Stimulated activated CD8-positive, alpha-beta memory T cell treated with anti-CD3 and anti-CD28 coated beads, Interleukin-7, amount 100 ng/mL, for 24 hours (primary cell): ENCODE measurements around the gene MRPL46.
"Not testable (repeated sequence)": the region's sequence is repeated elsewhere in the genome, so short reads cannot be mapped to it uniquely, and the experiment has no call there.

ENCODE experiments used
- DNase-seq: peaks from one replicate; pipeline ENCODE4 v3.0.0-alpha.2; 2020; ENCODE audit warnings: low read depth

The MRPL46 gene

DNA sequence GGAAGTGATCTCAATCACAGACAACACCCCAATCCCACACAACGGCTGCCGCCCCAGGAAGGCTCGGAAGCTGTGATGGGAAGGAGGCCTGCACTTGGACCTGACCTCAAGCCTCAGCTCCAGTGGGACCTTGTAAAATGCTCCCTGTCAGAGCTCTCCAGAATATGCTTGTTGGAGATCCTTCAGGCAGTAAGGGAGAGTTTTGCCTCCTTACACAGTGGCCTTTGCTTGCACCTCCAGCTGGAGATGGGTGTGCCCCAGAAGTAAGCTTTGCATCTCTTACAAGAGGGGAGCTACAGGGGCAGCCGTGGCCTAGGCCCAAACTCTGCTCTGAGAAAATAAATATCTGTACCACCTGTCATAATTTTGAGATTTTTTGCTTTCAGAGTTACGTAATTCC, 10.7 kb upstream of the MRPL46 start:
- no peak for DNase-seq

DNA sequence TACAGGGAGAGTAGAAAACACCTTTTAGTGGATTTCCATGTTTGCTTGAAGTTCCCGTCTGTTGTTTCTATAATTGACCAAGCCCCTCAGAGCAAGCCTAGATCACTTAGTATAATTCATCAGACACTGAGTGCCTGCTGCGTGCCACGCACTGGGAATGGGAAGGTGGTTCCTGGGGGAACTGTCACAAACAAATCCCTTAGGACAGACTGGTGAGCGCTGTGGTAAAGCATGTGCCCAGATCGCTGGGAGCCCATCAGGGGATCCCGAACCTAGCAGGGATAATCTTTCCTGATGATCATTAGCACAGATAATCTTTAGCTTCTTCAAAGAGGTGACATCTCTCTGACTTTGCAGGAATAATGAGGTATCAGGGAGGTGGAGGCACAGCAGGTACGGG, 9.9 kb upstream of the MRPL46 start:
- DNase-seq = no peak

DNA sequence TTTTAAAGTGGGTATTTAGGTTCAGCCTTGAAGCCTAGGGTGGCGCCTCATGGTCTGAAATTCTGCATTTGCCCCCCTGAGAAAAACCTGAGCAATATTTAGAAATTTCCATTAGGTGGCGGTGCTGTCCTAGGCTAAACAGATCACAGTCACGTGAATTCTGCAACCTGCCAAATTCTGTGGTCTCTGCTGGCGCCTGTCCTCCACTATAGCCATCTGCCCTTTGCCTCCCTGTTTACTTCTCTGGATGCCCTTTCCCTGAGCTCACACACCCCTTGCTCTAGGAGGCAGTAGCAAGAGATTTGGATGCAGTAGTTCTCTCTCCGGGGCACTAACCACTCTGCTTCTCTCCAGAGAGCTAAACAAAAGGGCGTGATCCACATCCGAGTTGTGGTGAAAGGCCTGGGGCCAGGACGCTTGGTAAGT, 9.5 kb upstream of the MRPL46 start:
- DNase-seq = no peak

DNA sequence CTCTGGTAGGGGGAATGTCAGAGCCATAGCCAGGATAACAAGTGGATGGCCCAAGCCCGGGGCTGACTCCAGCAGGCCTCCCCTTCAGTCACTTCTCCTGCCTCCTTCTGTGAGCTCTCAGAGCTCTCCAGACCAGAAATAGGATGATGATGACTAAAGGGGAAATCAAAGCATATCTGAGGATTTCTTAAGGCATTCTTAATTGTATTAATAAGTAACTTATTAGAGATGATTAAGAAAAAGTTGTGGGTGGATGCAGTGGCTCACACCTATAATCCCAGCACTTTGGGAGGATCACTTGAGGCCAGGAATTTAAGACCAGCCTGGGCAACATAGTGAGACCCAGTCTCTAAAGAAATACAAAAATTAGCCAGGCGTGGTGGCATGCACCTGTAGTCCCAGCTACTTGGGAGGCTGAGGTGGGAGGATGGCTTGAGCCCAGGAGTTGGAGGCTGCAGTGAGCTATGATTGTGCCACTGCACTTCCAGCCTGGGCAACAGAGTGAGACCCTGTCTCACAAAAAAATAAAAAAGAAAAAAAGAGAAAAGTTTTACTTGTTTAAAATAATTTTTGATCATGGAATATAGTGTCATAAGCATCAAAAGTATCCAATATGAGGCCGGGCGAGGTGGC, 6.6 kb upstream of the MRPL46 start:
- DNase-seq = not testable (repeated sequence)

DNA sequence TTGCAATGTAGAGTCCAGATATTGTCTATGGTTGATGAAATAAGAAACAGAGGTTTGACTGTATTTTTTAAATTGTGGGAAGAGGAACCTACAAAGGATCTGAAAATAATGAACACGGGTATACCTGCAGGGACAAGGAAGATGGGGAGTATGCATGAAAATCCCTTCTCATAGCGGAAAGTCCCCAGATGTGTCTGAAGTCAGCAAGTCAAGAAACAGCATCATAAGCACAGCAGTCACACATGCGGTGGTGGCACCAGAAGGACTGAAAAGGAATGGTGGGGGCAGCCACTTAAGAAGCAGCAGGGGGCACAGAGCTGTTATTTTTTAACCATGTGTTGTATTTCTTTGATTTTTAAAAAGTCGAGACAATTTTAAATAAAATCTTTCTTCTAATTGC, 5.0 kb upstream of the MRPL46 start:
- no peak for DNase-seq

DNA sequence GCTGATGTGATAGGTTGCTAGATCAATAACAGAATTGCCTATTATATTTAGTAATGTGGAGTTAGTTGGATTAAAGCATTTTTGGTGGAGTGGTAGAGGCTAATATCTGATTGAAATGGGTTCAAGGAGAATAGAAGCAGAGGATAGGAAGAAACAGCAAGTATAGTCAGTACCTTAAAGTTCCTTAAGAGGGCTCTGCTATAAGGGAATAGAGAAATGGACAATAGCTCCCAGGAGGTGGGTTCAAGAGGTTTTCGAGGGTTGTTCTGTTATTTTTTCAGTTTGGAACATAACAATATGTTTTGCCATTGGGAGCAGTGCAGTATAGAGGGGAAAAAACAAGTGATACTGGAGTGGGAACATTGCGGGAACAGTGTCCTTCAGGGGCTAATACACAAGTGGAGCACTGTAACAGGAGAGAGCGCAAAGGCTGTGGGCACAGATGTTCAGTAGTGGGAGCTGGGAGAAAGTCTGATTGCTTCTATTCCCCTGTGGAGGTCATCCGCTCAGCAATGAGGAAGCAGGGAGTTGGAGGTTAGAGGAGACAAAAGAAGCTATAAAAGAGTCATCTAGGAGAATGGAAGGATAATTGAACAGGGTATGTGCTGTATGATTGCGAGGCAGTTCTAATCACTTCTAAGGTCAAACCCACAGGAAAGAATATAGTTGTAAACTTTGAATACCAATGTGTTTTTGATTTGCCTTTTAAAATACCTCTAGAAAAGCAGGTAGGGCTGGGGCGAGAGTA, 3.6 kb upstream of the MRPL46 start:
- no peak for DNase-seq

DNA sequence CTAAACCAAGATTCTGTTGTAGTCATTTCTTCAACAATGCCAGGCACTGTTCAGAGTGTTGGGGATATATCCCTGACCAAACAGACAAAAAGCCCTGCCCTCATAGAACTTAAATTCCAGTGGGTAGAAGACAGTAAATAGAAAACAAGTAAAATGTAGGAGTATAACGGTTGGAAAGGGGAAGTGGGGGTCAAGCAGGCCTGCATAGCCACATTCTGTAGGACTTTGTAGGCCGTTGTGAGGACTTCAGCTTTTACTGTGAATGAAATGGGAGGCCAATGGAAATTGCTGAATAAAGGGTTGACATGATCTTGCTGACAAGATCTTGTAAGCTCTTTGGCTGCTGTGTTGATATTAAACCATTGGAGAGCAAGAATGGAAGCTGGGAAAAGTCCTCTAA, 2.1 kb upstream of the MRPL46 start:
- DNase-seq = no peak

DNA sequence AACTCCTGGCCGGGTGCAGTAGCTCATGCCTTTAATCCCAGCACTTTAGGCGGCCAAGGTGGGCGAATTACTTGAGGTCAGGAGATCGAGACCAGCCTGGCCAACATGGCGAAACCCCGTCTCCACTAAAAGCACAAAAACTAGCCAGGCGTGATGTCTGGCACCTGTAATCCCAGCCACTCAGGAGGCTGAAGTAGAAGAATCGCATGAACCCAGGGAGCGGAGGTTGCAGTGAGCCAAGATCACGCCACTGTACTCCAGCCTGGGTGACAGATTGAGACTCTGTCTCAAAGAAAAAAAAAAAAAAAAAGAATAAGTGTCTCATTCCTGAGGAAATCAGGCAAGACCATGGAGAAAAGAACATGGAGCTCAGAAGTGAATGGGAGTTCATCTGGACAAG, 1.5 kb upstream of the MRPL46 start:
- DNase-seq = not testable (repeated sequence)

DNA sequence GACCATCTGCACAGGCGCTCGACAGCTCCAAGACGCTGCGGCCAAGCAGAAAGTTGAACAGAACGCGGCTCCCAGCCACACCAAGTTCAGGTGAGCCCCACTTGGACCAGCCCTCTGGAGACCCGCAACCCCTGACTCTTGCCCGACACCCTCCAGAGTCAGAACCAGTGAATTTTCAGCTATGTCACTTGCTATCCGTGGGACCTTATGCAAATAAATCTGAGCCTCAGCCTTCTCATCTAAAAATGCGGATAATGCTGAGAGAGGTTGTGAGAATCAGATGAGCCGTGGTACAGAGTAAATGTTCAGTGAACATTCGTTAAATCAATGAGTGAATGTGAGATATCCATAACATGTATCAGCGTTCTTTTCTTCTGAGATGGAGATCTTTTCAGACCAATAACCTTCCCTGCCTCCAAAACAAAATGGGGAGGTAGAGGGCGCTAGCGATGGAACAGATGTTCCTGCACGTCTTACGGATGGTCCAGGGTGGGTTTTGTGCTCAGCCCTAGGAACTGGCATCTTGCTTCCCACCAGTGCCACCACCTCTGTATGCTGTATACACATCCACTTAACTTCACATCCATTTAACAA, 844 bp upstream of the MRPL46 start:
- DNase-seq = no peak

DNA sequence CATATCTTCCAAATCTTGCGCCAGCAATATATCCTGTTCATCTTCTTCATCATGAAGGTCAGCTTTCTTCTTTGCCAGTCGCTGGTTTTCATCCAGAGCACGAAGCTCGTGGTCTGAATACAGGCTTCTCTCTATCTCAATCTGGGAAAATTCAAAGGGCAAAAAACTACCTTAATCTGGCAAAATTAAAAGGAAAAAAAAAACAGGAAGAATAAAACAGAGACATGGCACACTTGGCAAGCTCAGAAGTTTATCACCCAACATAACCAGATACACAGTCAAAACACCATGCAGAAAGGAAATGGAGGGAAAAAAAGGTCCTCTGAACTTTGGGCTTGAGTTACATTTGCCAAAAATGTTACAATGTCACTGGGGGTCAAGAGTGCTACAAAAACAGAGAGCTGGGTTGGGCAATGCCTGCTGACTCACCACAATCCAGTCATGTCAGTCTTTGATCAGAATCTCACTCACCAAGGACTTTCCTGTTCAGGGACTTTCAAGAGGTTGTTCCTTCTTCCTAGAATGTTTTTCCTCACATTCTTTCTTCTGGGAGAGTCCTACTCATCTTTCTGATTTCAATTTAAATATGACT, 1.5 kb downstream of the MRPL46 start:
- no peak for DNase-seq

DNA sequence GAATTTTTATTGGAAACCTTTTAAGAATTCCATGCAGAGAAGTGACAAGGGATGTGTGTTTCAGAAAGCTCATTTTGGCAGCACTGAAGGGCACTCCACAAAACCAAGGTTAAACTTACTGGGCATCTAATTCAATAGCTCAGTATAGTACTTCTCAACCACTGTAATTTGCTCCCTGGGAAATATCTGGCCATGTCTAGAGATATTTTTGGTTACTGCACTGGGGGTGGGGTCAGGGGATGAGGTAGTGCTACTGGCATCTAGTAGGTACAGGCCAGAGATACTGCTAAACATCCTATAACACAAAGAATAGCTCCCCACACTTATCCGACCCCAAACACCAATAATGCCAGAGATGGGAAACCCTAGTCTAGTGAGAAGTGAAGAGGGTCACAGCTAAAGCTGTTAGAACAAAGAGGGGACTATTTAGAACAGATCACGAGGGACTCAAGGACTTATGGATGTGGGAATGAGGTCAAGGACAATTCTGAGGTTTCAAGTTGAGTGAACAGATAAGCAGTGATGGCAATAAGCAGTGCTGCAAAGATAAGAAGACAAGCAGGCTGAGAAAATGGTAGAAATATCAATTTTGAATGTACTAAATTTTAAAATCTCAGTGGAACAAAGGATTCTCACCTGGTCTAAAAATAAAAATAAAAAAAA, 3.2 kb downstream of the MRPL46 start:
- DNase-seq = no peak

DNA sequence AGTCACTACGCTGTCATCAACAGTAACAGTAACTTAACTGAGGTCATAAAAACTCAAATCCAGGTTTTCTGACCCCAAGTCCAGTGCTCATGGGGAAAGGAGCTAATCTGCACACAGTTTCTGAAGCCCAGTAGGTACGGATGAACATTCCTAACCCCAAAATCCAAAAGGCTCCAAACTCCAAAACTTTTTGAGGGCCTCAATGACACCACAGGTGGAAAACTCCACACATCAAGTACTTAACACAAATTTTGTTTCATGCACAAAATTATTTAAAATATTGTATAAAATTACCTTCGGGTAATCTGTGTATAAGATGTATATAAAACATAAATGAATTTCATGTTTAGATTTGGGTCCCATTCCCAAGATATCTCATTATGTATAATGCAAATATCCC, 10.5 kb downstream of the MRPL46 start:
- DNase-seq = no peak

DNA sequence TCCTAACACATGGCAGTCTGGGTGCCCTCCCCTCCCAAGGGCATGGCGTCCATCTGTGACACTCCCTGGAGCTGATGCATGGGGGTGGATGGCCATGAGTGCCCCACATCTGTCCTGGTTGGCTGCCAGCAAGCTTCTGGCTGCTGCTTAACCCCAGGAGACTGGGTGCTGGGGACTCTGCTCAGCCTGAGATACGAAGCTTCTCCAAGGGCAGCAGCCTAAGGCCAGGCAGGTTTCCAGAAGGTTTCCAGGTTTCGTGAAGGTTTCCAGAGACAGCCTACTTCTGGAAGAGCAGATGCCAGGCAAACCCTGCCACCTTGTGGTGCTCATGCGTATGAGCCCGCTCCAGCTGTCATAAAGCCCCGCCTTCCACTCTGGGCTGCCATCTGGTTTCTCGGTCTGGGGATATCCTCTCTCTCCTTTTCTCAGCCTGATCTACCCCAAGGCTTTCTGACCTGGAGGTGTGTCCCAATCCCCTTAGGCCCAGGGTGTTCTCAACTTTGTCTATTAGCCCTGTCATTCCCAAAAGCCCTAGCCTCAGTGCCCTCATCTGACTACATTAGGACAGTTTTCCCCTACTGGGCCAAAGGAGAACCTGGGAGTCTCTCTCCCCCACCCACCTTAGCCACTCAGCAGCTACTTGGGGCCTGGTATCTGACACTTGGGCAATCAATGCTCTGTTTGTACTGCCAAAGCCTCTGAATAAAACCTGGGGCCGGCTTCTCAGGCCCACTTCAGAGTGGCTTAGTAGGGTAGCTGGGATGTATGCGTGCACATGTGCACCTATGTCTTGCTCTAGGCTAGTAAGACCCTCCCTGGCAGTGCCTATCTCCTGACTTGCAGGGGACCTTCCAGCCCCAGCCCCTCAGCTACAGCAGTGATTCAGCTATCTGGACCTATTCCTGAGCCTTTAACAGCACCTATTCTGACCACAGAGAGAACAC, 12.0 kb downstream of the MRPL46 start:
- no peak for DNase-seq

DNA sequence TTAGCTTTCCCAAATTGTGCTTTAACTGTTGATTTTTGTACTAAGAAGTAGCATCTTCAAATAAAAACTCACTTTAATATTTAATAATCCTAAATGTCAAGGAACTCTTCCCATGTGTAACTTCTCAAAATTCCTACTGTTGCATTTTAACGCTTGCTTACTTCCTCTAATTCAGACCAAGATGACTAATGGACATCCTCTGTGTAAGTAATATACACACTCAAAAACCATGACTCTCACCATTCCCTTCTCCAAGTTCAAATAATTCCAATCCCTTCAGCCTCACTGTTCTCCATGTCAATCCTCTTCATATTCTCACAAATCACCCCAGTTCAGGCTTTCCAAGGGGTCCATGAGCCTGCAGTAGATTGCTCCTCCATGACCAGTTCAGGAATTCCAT, 13.0 kb downstream of the MRPL46 start:
- DNase-seq = no peak

DNA sequence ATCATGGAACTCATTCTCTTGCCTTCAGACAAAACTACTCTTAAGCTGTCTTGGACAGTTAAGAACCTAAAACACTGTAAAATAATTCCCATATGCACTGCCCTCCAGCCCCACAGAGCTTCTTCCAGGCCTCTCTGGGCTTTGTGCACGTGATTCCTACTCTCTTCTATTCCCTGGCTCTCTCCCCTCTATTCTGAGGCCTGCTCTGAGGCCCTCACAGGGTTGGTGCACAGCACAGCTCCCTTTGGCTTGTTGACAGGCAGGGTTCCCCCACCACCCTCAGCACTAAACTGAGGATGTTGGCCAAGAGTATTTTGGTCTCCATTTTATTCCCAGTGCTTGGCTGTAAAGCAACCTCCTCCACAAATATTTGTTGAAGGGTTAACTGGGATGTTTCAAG, 13.5 kb downstream of the MRPL46 start:
- DNase-seq = no peak

DNA sequence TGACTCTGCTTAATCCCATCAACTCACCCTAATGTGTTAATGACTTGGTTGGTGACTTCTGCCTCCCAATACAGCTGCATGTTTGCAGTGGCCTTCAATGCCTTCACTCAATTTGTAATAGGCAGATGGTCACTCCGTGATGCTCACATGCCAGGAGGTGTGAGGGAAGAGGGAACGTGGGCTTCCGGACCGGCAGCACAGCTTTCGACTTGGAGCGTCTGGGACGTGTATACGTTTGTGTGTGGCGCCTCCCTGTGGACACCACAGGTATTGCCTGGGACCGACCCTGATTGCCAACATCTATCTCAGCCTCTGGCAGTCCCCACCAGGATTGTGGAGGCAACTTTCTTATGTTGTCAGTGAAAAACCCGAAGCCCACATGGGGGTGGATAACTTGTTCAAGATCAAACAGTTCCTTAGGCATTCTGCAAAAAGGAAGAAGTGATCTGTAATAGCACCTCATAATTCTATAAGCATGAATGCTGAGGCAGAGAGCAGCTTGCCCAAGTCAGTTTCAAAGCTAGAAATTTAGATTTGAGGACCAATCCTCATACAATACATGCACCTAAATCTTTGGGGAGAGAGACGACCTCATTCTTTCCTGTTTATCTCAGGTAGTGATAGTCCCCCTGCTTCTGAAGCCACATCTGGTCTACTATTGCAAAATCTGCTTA, 16.9 kb downstream of the MRPL46 start:
- peak; percentile 52 for DNase-seq

DNA sequence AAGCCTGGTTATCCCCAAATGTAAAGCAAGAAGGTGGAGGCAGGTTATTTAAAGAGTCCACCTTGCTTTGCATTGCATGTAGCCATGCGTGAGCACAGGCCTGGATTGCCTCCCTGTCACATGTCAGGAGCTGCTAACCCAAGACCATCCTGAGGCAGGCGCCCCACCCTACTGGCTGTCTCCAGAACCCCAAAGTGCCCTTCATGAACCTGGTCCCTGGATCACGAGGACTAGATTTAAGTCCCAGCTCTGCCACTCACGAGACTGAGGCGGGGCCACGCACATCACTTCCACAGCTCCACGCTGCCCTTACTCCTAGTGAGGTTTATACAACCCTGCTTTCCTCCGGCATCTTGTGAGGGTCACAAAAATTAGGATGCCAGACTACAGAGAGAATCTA, 17.6 kb downstream of the MRPL46 start:
- no peak for DNase-seq

DNA sequence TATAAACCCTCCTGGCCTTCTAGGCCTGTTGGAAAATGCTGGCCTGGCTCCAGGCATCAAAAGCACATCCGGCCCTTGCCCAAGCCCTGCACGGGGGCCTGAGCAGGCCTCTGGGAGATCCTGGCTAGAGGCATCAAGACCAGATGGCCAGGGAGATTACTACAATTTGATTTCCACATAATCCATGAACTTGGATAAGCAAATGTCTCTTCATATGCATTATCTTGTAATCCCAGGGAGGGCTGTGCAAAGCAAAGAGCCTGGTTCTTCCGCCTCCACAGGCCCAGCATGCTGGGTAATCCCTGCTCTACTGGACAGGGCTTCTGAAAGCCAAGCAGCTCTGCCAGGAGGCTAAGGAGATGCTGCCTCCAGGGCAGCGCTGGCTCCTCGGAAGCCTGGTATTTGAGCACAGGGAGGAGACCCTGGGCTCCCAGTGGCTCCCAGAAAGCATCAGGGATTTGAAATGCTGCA, 18.2 kb downstream of the MRPL46 start:
- no peak for DNase-seq

DNA sequence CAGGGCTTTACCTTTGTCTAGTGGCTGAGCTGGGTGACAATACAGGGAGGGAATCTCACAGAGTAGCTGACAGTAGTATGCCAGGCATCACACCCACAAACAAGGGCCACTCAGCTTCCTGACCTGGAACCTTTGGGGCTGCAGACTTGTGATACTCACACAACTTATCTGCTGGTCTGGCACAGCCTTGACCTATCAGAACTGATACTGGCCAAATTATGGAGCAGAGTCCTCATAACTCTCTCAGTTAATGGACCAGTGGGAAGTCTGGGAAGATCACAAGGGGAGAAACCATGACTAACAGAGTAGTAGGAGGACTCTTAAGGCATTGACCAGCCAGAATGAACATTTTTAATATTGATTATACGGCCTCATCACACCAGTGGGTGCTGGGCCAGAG, 19.4 kb downstream of the MRPL46 start:
- no peak for DNase-seq

DNA sequence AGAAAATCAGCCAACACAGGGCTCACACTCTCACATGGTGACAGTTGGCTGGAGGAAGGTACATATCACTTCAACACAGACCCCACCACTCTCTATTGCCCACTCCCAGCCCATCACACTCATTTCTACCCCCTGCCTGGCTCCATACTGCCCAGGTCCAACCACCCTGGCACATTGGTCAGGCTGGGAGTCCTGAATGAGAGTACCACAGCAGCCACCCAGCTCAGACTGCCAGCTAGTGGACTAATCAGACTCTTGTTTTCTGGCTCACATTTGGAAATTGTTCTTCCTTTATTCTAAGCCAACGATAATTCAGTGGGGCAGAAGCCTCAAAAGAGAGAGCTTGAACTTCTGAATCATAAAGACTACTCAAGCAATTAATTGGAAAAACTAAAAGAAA, 20.0 kb downstream of the MRPL46 start:
- no peak for DNase-seq
